NAMALWA (cell line): ENCODE data around the gene AP1M2.

Experiments used
- DNase-seq: peaks from one replicate; pipeline ENCODE4 v3.0.0-alpha.2; 2015; ENCODE audit warnings: low spot score

The AP1M2 gene

GRCh38 chr19:10587022-10587838 is at the start of gene AP1M2:
Gene AP1M2 (minus strand): TSS chr19:10587312. CDS start chr19:10587231, 81 bp downstream.
- no peak for DNase-seq

GRCh38 chr19:10636304-10636972 is 49.3 kb upstream of the AP1M2 start:
- DNase-seq: no peak

- DNase-seq: no peak
These were observed 47.9 kb upstream of the AP1M2 start for GRCh38 chr19:10634963-10635362.

- DNase-seq: no peak
These were observed 47.3 kb upstream of the AP1M2 start for GRCh38 chr19:10634430-10634829.

GRCh38 chr19:10631874-10632273 is 44.8 kb upstream of the AP1M2 start:
- DNase-seq: peak; percentile 34

- DNase-seq: no peak
These were observed 38.6 kb upstream of the AP1M2 start for GRCh38 chr19:10625762-10626138.

- no peak for DNase-seq
These were observed 38.1 kb upstream of the AP1M2 start, which contains the start of gene SLC44A2 for GRCh38 chr19:10625003-10625761. Gene SLC44A2 (plus strand): TSS chr19:10625553. CDS start chr19:10625634, 81 bp downstream.

- DNase-seq: no peak
These were observed 37.5 kb upstream of the AP1M2 start for GRCh38 chr19:10624585-10624984.

GRCh38 chr19:10621966-10622365 is 34.9 kb upstream of the AP1M2 start:
- DNase-seq: no peak

- DNase-seq: no peak
These were observed 33.7 kb upstream of the AP1M2 start for GRCh38 chr19:10620786-10621185.

- no peak for DNase-seq
These were observed 31.7 kb upstream of the AP1M2 start for GRCh38 chr19:10618846-10619245.

GRCh38 chr19:10617409-10618121 is 30.5 kb upstream of the AP1M2 start:
- no peak for DNase-seq

GRCh38 chr19:10615429-10616023 is 28.4 kb upstream of the AP1M2 start:
- no peak for DNase-seq

GRCh38 chr19:10612499-10613119 is 25.5 kb upstream of the AP1M2 start:
- DNase-seq: no peak

- no peak for DNase-seq
These were observed 24.8 kb upstream of the AP1M2 start for GRCh38 chr19:10611907-10612306.

- peak; percentile 78 for DNase-seq
These were observed 17.4 kb upstream of the AP1M2 start for GRCh38 chr19:10604460-10604980.

GRCh38 chr19:10603873-10604459 is 16.9 kb upstream of the AP1M2 start:
- peak; percentile 95 for DNase-seq

GRCh38 chr19:10603084-10603872 is 16.2 kb upstream of the AP1M2 start:
- peak; percentile 97 for DNase-seq

- DNase-seq: peak; percentile 86
These were observed 15.4 kb upstream of the AP1M2 start for GRCh38 chr19:10602330-10603083.
